Heart left ventricle (tissue), 16 donors: ENCODE results near the gene STAG3. TPM values are rescaled to one million over a fixed set of nuclear protein-coding genes. Genes with fewer than 3 reads are reported as not detected.

ENCODE experiments used
- ATAC-seq, 4 donors: fragments of 200-7000 bp; cut with Tn5 transposase; one replicate each; pipeline ENCODE4 v1.9.1; 2020 to 2022; ENCODE audit warnings: moderate library complexity in 4 of 4, mild to moderate bottlenecking in 3 of 4, moderate number of reproducible peaks in 1 of 4
- DNase-seq, 5 donors: peaks; one replicate each; pipeline ENCODE4 v3.0.0-alpha.2; 2020
- H3K27ac ChIP-seq, 12 donors: fragments of 200-600 bp; sonication (generic) in 4 of 12; one replicate each; pipeline versions ENCODE4 v1.5.0 to v1.8.0; 2016 to 2022; ENCODE audit warnings: mild to moderate bottlenecking in 2 of 12
- H3K27me3 ChIP-seq, 9 donors: fragments of 200-600 bp; sonication (generic) in 2 of 9; one replicate each; pipeline versions ENCODE4 v1.5.1 to v1.8.0; 2016 to 2022; ENCODE audit warnings: mild to moderate bottlenecking in 3 of 9
- H3K36me3 ChIP-seq, 9 donors: fragments of 200-600 bp; sonication (generic) in 2 of 9; one replicate each; pipeline versions ENCODE4 v1.5.0 to v1.8.0; 2018 to 2022; ENCODE audit warnings: mild to moderate bottlenecking in 2 of 9
- H3K4me1 ChIP-seq, 12 donors: fragments of 200-600 bp; sonication (generic) in 4 of 12; one replicate each; pipeline versions ENCODE4 v1.5.0 to v1.8.0; 2016 to 2022; ENCODE audit warnings: mild to moderate bottlenecking in 3 of 12
- H3K4me3 ChIP-seq, 12 donors: fragments of 200-600 bp; sonication (generic) in 4 of 12; one replicate each; pipeline versions ENCODE4 v1.5.0 to v1.8.0; 2017 to 2022; ENCODE audit warnings: mild to moderate bottlenecking in 9 of 12, moderate library complexity in 4 of 12
- H3K9me3 ChIP-seq, 12 donors: fragments of 200-600 bp; sonication (generic) in 4 of 12; one replicate each; pipeline versions ENCODE4 v1.5.0 to v1.8.0; 2016 to 2022; ENCODE audit warnings: mild to moderate bottlenecking in 1 of 12
- POLR2A ChIP-seq, 2 donors: fragments of 450-650 bp; IDR thresholded peaks; one replicate each; pipeline ENCODE4 v1.6.1; 2017; ENCODE audit warnings: antibody characterized with exemption in 2 of 2, mild to moderate bottlenecking in 2 of 2, moderate library complexity in 2 of 2
- WGBS, 4 donors: extraction: QIAGEN DNeasy Blood & Tissue Kit in 2 of 4; methylation state at CpG; one replicate each; pipeline versions ENCODE4 v1.1.5 to v1.1.7; 2013 to 2018; 5-methylcytosine and 5-hydroxymethylcytosine counted together
- intact Hi-C, 10 donors: fragments of 100-400 bp; cut with DNase I; formaldehyde crosslinking; loops; one replicate each; pipeline versions ENCODE4 v1.11.1 to v1.14.2; 2022
- polyA plus RNA-seq, 2 donors: library from polyadenylated mRNA; stranded (reverse); fragments of 200-250 nt; gene quantifications; one replicate each; pipeline ENCODE4 v1.2.3, GENCODE V29; 2013
- total RNA-seq, 9 donors: library from RNA; depleted of rRNA in 2 of 9; stranded (reverse); fragments of >200 nt in 2 of 9; fragmentation: NEBNext Ultra II Directional in 3 of 9; extraction: Animal tissue kit (Norgen Biotek cat#: 25700) in 3 of 9; gene quantifications; one replicate each; pipeline versions ENCODE4 v1.1.0 to v1.2.4, GENCODE V29; 2016 to 2023
- TF ChIP-seq, protein P1 (sequence below), 12 donors: fragments of 200-600 bp; sonication (generic) in 4 of 12; IDR thresholded peaks; one replicate each; pipeline versions ENCODE4 v1.5.0 to v1.8.0; 2018 to 2022; ENCODE audit warnings: antibody characterized with exemption in 12 of 12, mild to moderate bottlenecking in 5 of 12
- donor health status: ischemic (EF 13 %, LVEDD 7.1; RV severe dilation, severe dysfunction).
- donor health status: healthy with polysubstance abuse.
- donor health status: DM: no; HTN: yes; CAD: no.
- donor health status: DM: no; HTN: no; CAD: no.
- donor health status: ischemic (EF 25% LVEDD 6.9; RV normal size, moderate dysfunction).
- donor health status: ischemic (EF 25% LVEDD 5.7; RV mildly dilated, moderate dysfunction).
- donor health status: healthy.
- donor health status: DM: yes; HTN: yes; CAD: no.
- donor health status: ischemic (EF 35%, LVEDD 5.7; RV mildly dilated, moderate dysfunction).
- donor health status: nonischemic (EF 11% LVEDD 7.7; RV severe dilation, severe dysfunction).
- donor health status: DM: yes; HTN: yes; CAD: no.
- donor health status: PGD.
- donor health status: ischemic (EF 29% LVEDD 5.4; RV normal size, mild dysfunction).
- donor health status: nonischemic (EF 23%, LVEDD 6.1; RV moderate dilation, normal function).

The STAG3 gene
- total and polyA plus RNA-seq, 11 donors, result 0.09 to 1.3 (median 0.58) TPM; not detected in 1

DNA sequence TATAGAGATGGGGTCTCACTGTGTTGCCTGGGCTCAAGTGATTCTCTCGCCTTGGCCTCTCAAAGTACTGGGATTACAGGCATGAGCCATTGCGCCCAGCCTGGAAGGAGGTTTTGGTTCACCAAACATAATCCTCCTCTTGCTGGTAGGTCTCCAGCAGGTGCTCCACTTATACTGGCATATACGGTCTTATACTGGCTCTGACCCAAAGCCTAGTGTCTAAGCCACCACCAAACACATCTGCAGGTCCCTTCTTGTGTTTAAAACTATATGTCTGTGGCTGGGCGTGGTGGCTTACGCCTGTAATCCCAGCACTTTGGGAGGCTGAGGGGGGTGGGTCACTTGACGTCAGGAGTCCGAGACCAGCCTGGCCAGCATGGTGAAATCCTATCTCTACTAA lies 45.6 kb upstream of the STAG3 start:
- no peak for TF ChIP-seq POLR2A (IDR thresholded peaks at IDR 0.05)
- TF ChIP-seq, protein P1, sequence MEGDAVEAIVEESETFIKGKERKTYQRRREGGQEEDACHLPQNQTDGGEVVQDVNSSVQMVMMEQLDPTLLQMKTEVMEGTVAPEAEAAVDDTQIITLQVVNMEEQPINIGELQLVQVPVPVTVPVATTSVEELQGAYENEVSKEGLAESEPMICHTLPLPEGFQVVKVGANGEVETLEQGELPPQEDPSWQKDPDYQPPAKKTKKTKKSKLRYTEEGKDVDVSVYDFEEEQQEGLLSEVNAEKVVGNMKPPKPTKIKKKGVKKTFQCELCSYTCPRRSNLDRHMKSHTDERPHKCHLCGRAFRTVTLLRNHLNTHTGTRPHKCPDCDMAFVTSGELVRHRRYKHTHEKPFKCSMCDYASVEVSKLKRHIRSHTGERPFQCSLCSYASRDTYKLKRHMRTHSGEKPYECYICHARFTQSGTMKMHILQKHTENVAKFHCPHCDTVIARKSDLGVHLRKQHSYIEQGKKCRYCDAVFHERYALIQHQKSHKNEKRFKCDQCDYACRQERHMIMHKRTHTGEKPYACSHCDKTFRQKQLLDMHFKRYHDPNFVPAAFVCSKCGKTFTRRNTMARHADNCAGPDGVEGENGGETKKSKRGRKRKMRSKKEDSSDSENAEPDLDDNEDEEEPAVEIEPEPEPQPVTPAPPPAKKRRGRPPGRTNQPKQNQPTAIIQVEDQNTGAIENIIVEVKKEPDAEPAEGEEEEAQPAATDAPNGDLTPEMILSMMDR (IDR thresholded peaks at IDR 0.05), result no peak
- DNase-seq (no peak), ATAC-seq (no peak)
- Histone ChIP-seq H3K4me1 (peaks cover 0 to 18% (median 8%) of the 10 kb centered on the region in 12 donors), H3K4me3 (no peak overlapping the region), H3K27ac (no peak overlapping the region), H3K27me3 (no peaks in the 10 kb centered on the region), H3K36me3 (no peaks in the 10 kb centered on the region), H3K9me3 (no peaks in the 10 kb centered on the region)
- intact Hi-C loops, result loop anchor here in 9 of 10 donors (2.0 to 10.0 kb wide), 9 partner anchors 80 to 223 kb away; partner anchors contain the start of genes PVRIG (in 6 of the 9) and PILRB (in 1 of the 9)
- 51 to 75% (median 65%) methylated on average over 7 of the region's 7 CpGs for WGBS, 4 donors

DNA sequence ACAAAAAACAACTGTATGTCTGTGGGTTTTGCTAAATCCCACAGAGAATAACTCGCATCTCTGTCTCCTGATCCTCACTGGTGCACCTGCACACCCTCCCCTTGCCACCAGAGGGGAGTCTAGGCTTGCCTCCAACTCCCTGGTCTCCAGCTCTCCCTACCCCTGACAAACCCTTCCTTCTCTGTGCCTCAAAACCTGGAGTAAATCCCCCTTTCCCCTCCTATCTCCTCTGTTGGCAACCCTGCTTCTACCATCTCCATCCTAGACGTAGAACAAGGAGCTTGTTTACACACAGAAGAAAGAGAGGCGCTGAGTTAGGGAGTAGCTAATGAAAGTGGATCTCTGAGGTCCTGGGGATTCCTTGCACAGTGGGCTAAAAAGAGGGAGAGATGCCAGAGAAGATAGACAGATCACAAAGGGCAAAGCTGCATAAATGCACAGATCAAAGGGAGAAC lies 45.0 kb upstream of the STAG3 start:
- H3K4me3 ChIP-seq, result no peak overlapping the region
- ATAC-seq, result peak; percentile 78 to 83 (median 80)
- H3K36me3 ChIP-seq, result no peaks in the 10 kb centered on the region
- no peak overlapping the region for H3K27ac ChIP-seq
- H3K4me1 ChIP-seq, result peaks cover 0 to 16% (median 7%) of the 10 kb centered on the region in 12 donors
- no peaks in the 10 kb centered on the region for H3K27me3 ChIP-seq
- 20 to 27% (median 25%) methylated on average over 3 of the region's 3 CpGs for WGBS, 4 donors
- no peaks in the 10 kb centered on the region for H3K9me3 ChIP-seq
- intact Hi-C loops, result loop anchor here in 9 of 10 donors (2.0 to 10.0 kb wide), 9 partner anchors 80 to 222 kb away; partner anchors contain the start of genes PVRIG (in 6 of the 9) and PILRB (in 1 of the 9)
- TF ChIP-seq, protein P1 (IDR thresholded peaks at IDR 0.05), result peak; percentile 55 to 83 (median 75)
- no peak for TF ChIP-seq POLR2A (IDR thresholded peaks at IDR 0.05)
- peak in 2 of 5 donors; percentile 51 to 52 for DNase-seq

- Histone ChIP-seq H3K27ac (no peak overlapping the region), H3K36me3 (no peaks in the 10 kb centered on the region), H3K27me3 (peaks cover 0 to 15% (median 0%) of the 10 kb centered on the region in 9 donors), H3K9me3 (no peaks in the 10 kb centered on the region), H3K4me1 (no peaks in the 10 kb centered on the region), H3K4me3 (no peak overlapping the region)
- ATAC-seq (no peak), DNase-seq (no peak)
- intact Hi-C loops, result loop anchor here in 3 of 10 donors (5.0 to 10.0 kb wide), 3 partner anchors 79 to 217 kb away; partner anchors contain the start of genes PILRB (in 1 of the 3) and PVRIG (in 1 of the 3)
- WGBS, 4 donors, result 76 to 80% (median 78%) methylated on average over 13 of the region's 13 CpGs
- TF ChIP-seq, protein P1 (IDR thresholded peaks at IDR 0.05), result no peak
- TF ChIP-seq POLR2A (IDR thresholded peaks at IDR 0.05), result no peak
These were observed 39.6 kb upstream of the STAG3 start for GRCh38 chr7:100137851-100138760.

DNA sequence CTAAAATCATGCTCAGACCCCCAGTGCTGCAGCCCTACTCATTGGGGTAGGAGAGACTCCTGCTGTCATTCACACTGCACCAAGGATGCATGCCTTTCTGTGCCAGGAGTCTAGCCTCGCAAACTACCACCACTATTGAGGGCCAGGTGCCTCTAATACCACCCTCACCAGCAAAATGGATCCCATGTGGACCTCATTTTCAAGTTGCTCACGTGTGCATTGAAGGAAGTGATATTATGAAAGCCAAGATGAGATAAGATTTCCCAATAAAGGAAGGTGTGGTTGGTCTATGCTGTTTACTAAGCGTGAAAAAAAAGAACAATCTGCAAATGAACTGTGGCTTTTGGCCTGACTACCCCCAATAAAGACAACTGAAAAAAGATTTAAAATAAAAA lies 36.2 kb upstream of the STAG3 start:
- Histone ChIP-seq H3K4me3 (no peak overlapping the region), H3K27me3 (peaks cover 0 to 15% (median 0%) of the 10 kb centered on the region in 9 donors), H3K4me1 (no peaks in the 10 kb centered on the region), H3K27ac (no peak overlapping the region), H3K36me3 (no peaks in the 10 kb centered on the region), H3K9me3 (no peaks in the 10 kb centered on the region)
- no peak for ATAC-seq
- intact Hi-C loops, result loop anchor here in 1 of 10 donors (10.0 kb wide), 1 partner anchor 203 kb away; no protein-coding TSS in a partner anchor
- TF ChIP-seq POLR2A (IDR thresholded peaks at IDR 0.05), result no peak
- TF ChIP-seq, protein P1 (IDR thresholded peaks at IDR 0.05), result no peak
- no peak for DNase-seq
- 62 to 67% (median 66%) methylated on average over 3 of the region's 3 CpGs for WGBS, 4 donors
